Stomach (tissue), 9 donors: ENCODE data around the gene TRPM1. TPM values are rescaled to one million over a fixed set of nuclear protein-coding genes. Genes with fewer than 3 reads are reported as not detected.
A peak's percentile ranks its signal among the peaks of the same experiment; 100 is the strongest.

ENCODE experiments used
- DNase-seq, 2 donors: peaks; one replicate each; pipeline versions ENCODE4 v3.0.0 to v3.0.0-alpha.2; 2013 to 2019
- H3K27ac ChIP-seq, 5 donors: fragments of 200-600 bp in 4 of 5; sonication (generic) in 4 of 5; one replicate each; pipeline ENCODE4 v1.5.1; 2013 to 2019; ENCODE audit warnings: mild to moderate bottlenecking in 1 of 5, moderate library complexity in 1 of 5
- H3K27me3 ChIP-seq, 3 donors: fragments of 200-600 bp; sonication (generic); one replicate each; pipeline ENCODE4 v1.5.1; 2017 to 2019; ENCODE audit warnings: mixed run types in 1 of 3
- H3K36me3 ChIP-seq, 4 donors: fragments of 200-600 bp; sonication (generic); 1 replicate in 3 of 4; 2 replicates in 1 of 4; pipeline ENCODE4 v1.5.1; 2016 to 2019
- H3K4me1 ChIP-seq, 4 donors: fragments of 200-600 bp; sonication (generic); one replicate each; pipeline ENCODE4 v1.5.1; 2016 to 2019
- H3K4me3 ChIP-seq, 4 donors: fragments of 200-600 bp; sonication (generic) in 3 of 4; one replicate each; pipeline ENCODE4 v1.5.1; 2016 to 2019; ENCODE audit warnings: mild to moderate bottlenecking in 1 of 4
- H3K9me3 ChIP-seq, 4 donors: fragments of 200-600 bp; sonication (generic); one replicate each; pipeline ENCODE4 v1.5.1; 2016 to 2019
- CTCF ChIP-seq, 7 experiments: fragments of 450-650 bp in 4 of 7; fragments of 200-600 bp in 3 of 7; sonication (generic) in 3 of 7; IDR thresholded peaks; one replicate each; pipeline ENCODE4 v1.5.1; 2016 to 2019; ENCODE audit warnings: antibody characterized with exemption in 7 of 7, control low read depth in 2 of 7, mild to moderate bottlenecking in 1 of 7
- EP300 ChIP-seq: sonication (generic); formaldehyde crosslinking; IDR thresholded peaks from one replicate; pipeline ENCODE4 v1.6.1; 2017; ENCODE audit warnings: antibody characterized with exemption
- POLR2A ChIP-seq, 4 donors: fragments of 450-650 bp; IDR thresholded peaks; one replicate each; pipeline ENCODE4 v1.6.1; 2016; ENCODE audit warnings: antibody characterized with exemption in 4 of 4, control low read depth in 2 of 4, mild to moderate bottlenecking in 1 of 4, moderate library complexity in 1 of 4
- POLR2AphosphoS5 ChIP-seq, 3 donors: sonication (generic); formaldehyde crosslinking; IDR thresholded peaks; one replicate each; pipeline ENCODE4 v1.6.1; 2016; ENCODE audit warnings: antibody characterized with exemption in 3 of 3
- WGBS, 5 donors: extraction: QIAGEN DNeasy Blood & Tissue Kit in 3 of 5; methylation state at CpG; one replicate each; pipeline versions ENCODE4 v1.1.5 to v1.1.7; 2013 to 2018; 5-methylcytosine and 5-hydroxymethylcytosine counted together
- intact Hi-C: fragments of 100-400 bp; cut with DNase I; formaldehyde crosslinking; loops from one replicate; pipeline ENCODE4 v1.15.1; 2023; ENCODE audit warnings: low total_unique reads
- polyA plus RNA-seq, 3 donors: library from polyadenylated mRNA; stranded (reverse); fragments of 200-250 nt; gene quantifications; one replicate each; pipeline ENCODE4 v1.2.3, GENCODE V29; 2013
- total RNA-seq, 5 donors: library from RNA; depleted of rRNA; stranded (reverse); fragments of >200 nt; gene quantifications; one replicate each; pipeline versions ENCODE4 v1.1.0 to v1.2.3, GENCODE V29; 2014 to 2016
- donor health status: healthy with polysubstance abuse.
- donor health status: Bipolar disorder and iron deficiency.
- donor health status: healthy.

Gene TRPM1
- total and polyA plus RNA-seq, 8 donors, result 0.15 TPM; not detected in 7

- WGBS, 5 donors, result 68 to 79% (median 76%) methylated on average over 6 of the region's 6 CpGs
- peaks cover 0 to 13% (median 0%) of the 10 kb centered on the region in 3 donors for H3K27me3 ChIP-seq
- peak overlapping the region in 4 of 5 donors; percentile 73 to 83 (median 77) for H3K27ac ChIP-seq
- no peak for TF ChIP-seq CTCF (IDR thresholded peaks at IDR 0.05)
- no peak for TF ChIP-seq POLR2AphosphoS5 (IDR thresholded peaks at IDR 0.05)
- TF ChIP-seq POLR2A (IDR thresholded peaks at IDR 0.05), result no peak
- TF ChIP-seq EP300, result no peak
- no peaks in the 10 kb centered on the region for H3K36me3 ChIP-seq
- no peaks in the 10 kb centered on the region for H3K9me3 ChIP-seq
- intact Hi-C loops, result no loop called here
- H3K4me3 ChIP-seq, result no peak overlapping the region
- peaks cover 19 to 40% (median 32%) of the 10 kb centered on the region in 4 donors for H3K4me1 ChIP-seq
- no peak for DNase-seq
These were observed 17.3 kb downstream of the TRPM1 start for GRCh38 chr15:31084176-31084575.

GRCh38 chr15:31083370-31083780 lies 18.1 kb downstream of the TRPM1 start:
- TF ChIP-seq CTCF (IDR thresholded peaks at IDR 0.05) (no peak), POLR2AphosphoS5 (IDR thresholded peaks at IDR 0.05) (peak in 2 of 3 donors; percentile 10 to 57), EP300 (no peak), POLR2A (IDR thresholded peaks at IDR 0.05) (no peak)
- Histone ChIP-seq H3K4me3 (no peak overlapping the region), H3K27me3 (peaks cover 0 to 13% (median 0%) of the 10 kb centered on the region in 3 donors), H3K9me3 (no peaks in the 10 kb centered on the region), H3K4me1 (peaks cover 19 to 40% (median 32%) of the 10 kb centered on the region in 4 donors), H3K27ac (peak overlapping the region; percentile 73 to 83 (median 80)), H3K36me3 (no peaks in the 10 kb centered on the region)
- DNase-seq, result peak; percentile 57 to 76
- 13 to 32% (median 18%) methylated on average over 6 of the region's 6 CpGs for WGBS, 5 donors
- intact Hi-C loops, result no loop called here

GRCh38 chr15:31082771-31083369 lies 18.7 kb downstream of the TRPM1 start:
- DNase-seq, result peak; percentile 35 to 57
- no peak overlapping the region for H3K4me3 ChIP-seq
- peak overlapping the region; percentile 73 to 83 (median 80) for H3K27ac ChIP-seq
- no peaks in the 10 kb centered on the region for H3K9me3 ChIP-seq
- no peak for TF ChIP-seq POLR2AphosphoS5 (IDR thresholded peaks at IDR 0.05)
- H3K36me3 ChIP-seq, result no peaks in the 10 kb centered on the region
- WGBS, 5 donors, result 35 to 56% (median 45%) methylated on average over 11 of the region's 11 CpGs
- H3K4me1 ChIP-seq, result peaks cover 19 to 40% (median 32%) of the 10 kb centered on the region in 4 donors
- intact Hi-C loops, result no loop called here
- H3K27me3 ChIP-seq, result peaks cover 0 to 13% (median 0%) of the 10 kb centered on the region in 3 donors

- intact Hi-C loops, result no loop called here
- H3K27ac ChIP-seq, result peak overlapping the region; percentile 73 to 85 (median 80)
- TF ChIP-seq POLR2A (IDR thresholded peaks at IDR 0.05) (no peak), EP300 (no peak), POLR2AphosphoS5 (IDR thresholded peaks at IDR 0.05) (peak in 2 of 3 donors; percentile 66 to 73)
- 36 to 63% (median 42%) methylated on average over 5 to 6 of the region's 6 CpGs for WGBS, 5 donors
- H3K4me3 ChIP-seq, result no peak overlapping the region
- peak; percentile 58 to 88 for DNase-seq
- peaks cover 19 to 44% (median 35%) of the 10 kb centered on the region in 4 donors for H3K4me1 ChIP-seq
- H3K36me3 ChIP-seq, result no peaks in the 10 kb centered on the region
- no peaks in the 10 kb centered on the region for H3K9me3 ChIP-seq
- H3K27me3 ChIP-seq, result peaks cover 0 to 13% (median 0%) of the 10 kb centered on the region in 3 donors
These were observed 19.8 kb downstream of the TRPM1 start for GRCh38 chr15:31081588-31082250.

GRCh38 chr15:31081056-31081455 lies 20.5 kb downstream of the TRPM1 start:
- peaks cover 0 to 13% (median 0%) of the 10 kb centered on the region in 3 donors for H3K27me3 ChIP-seq
- 48 to 66% (median 55%) methylated on average over 10 to 11 of the region's 11 CpGs for WGBS, 5 donors
- peaks cover 19 to 44% (median 35%) of the 10 kb centered on the region in 4 donors for H3K4me1 ChIP-seq
- no peak for DNase-seq
- peak overlapping the region; percentile 15 to 30 (median 22) for H3K4me3 ChIP-seq
- intact Hi-C loops, result no loop called here
- H3K36me3 ChIP-seq, result no peaks in the 10 kb centered on the region
- peak overlapping the region; percentile 72 to 85 (median 80) for H3K27ac ChIP-seq
- TF ChIP-seq CTCF (IDR thresholded peaks at IDR 0.05) (no peak), EP300 (no peak), POLR2AphosphoS5 (IDR thresholded peaks at IDR 0.05) (no peak), POLR2A (IDR thresholded peaks at IDR 0.05) (no peak)
- no peaks in the 10 kb centered on the region for H3K9me3 ChIP-seq
